K562 (cell line): ENCODE data around the gene DGCR8. TPM values are rescaled to one million over a fixed set of nuclear protein-coding genes. Genes with fewer than 3 reads are reported as not detected.

Experiments used
- ATAC-seq: fragments of 200-7000 bp; cut with Tn5 transposase; 3 replicates; pipeline ENCODE4 v1.9.1; 2020; ENCODE audit warnings: moderate library complexity
- BruUV-seq: library from RNA; stranded (reverse); fragments of 400-500 nt; replicated peaks from 2 replicates; lab custom pipeline; 2021; lab: Mats Ljungman, UMichigan
- CTCF ChIA-PET: fragments of 300-600 bp; formaldehyde crosslinking; extraction: SDS; loops from one replicate; lab custom pipeline; 2021; ENCODE audit warnings: low intra/inter-chr PET ratio; lab: Yijun Ruan, JAX
- POLR2A ChIA-PET: fragments of 300-600, 350-650 bp; sonication (Branson Sonifier 250); formaldehyde crosslinking; extraction: SDS; loops from one replicate; lab custom pipeline; 2021; ENCODE audit warnings: antibody characterized with exemption, inconsistent platforms; lab: Yijun Ruan, JAX
- DNase-seq, 4 experiments: peaks; one replicate each; pipeline versions ENCODE4 v3.0.0 to v3.0.0-alpha.2; 2011 to 2018; ENCODE audit warnings: low spot score in 3 of 4, mixed read lengths in 3 of 4; ENCODE audit errors: extremely low read depth in 1 of 4
- FAIRE-seq: peaks from 2 replicates; lab custom pipeline; 2011; peaks lifted over from hg19 to GRCh38; lab: Jason Lieb, UNC
- H2AFZ ChIP-seq: 2 replicates; pipeline ENCODE4 v1.6.0; 2011; ENCODE audit warnings: low read depth, low read length, control low read depth, inconsistent platforms
- H3K27ac ChIP-seq: fragments of 200-600 bp; 3 replicates; pipeline ENCODE4 v1.8.0; 2011; ENCODE audit warnings: low read depth, mild to moderate bottlenecking, control low read depth, inconsistent platforms, low read length, moderate library complexity, mixed read lengths; ENCODE audit errors: extremely low read depth
- H3K27me3 ChIP-seq, 2 experiments: fragments of 300-600 bp in 1 of 2; 2 replicates in 1 of 2; 3 replicates in 1 of 2; pipeline versions ENCODE4 v1.6.0 to v1.8.0; 2011; ENCODE audit warnings: inconsistent platforms in 2 of 2, low read length in 2 of 2, mild to moderate bottlenecking in 1 of 2, mixed read lengths in 1 of 2, moderate library complexity in 1 of 2; ENCODE audit not compliant: control insufficient read depth in 2 of 2, insufficient read depth in 2 of 2
- H3K36me3 ChIP-seq: fragments of 300-600 bp; 3 replicates; pipeline ENCODE4 v1.8.0; 2011; ENCODE audit warnings: mild to moderate bottlenecking, low read length, inconsistent platforms; ENCODE audit not compliant: control insufficient read depth, insufficient read depth
- H3K4me1 ChIP-seq, 2 experiments: fragments of 200-600 bp in 1 of 2; replicated peaks in 1 of 2; 2 replicates in 1 of 2; 3 replicates in 1 of 2; pipeline versions ENCODE4 v1.5.1 to v1.8.0; 2011; ENCODE audit warnings: inconsistent platforms in 2 of 2, low read length in 2 of 2, mild to moderate bottlenecking in 1 of 2, mixed read lengths in 1 of 2, moderate library complexity in 1 of 2; ENCODE audit not compliant: control insufficient read depth in 2 of 2, insufficient read depth in 2 of 2
- H3K4me2 ChIP-seq: 2 replicates; pipeline ENCODE4 v1.6.1; 2011; ENCODE audit warnings: low read length, control low read depth, inconsistent platforms, mixed read lengths; ENCODE audit not compliant: insufficient read depth
- H3K4me3 ChIP-seq: fragments of 200-600 bp; sonication (generic), shearing (Covaris generic); 2 replicates; pipeline ENCODE4 v1.5.1; 2016; ENCODE audit warnings: control low read depth, inconsistent platforms
- H3K79me2 ChIP-seq: fragments of 200-600 bp; 3 replicates; pipeline ENCODE4 v1.8.0; 2011; ENCODE audit warnings: low read length, inconsistent platforms; ENCODE audit not compliant: control insufficient read depth, insufficient read depth
- H3K9ac ChIP-seq, 2 experiments: 2 replicates each; pipeline versions ENCODE4 v1.6.0 to v1.6.1; 2011; ENCODE audit warnings: low read depth in 2 of 2, low read length in 2 of 2, control low read depth in 1 of 2, inconsistent platforms in 1 of 2, mild to moderate bottlenecking in 1 of 2, mixed read lengths in 1 of 2; ENCODE audit not compliant: insufficient read depth in 1 of 2
- H3K9me1 ChIP-seq: one replicate; pipeline ENCODE4 v1.6.0; 2011; ENCODE audit warnings: inconsistent platforms, mild to moderate bottlenecking, low read length, moderate library complexity; ENCODE audit not compliant: control insufficient read depth, insufficient read depth
- H3K9me3 ChIP-seq: replicated peaks from 2 replicates; pipeline ENCODE4 v1.5.1; 2011; ENCODE audit warnings: low read depth, low read length, inconsistent platforms; ENCODE audit not compliant: control insufficient read depth, insufficient read depth
- H4K20me1 ChIP-seq: replicated peaks from 2 replicates; pipeline ENCODE4 v1.6.1; 2011; ENCODE audit warnings: low read length, inconsistent platforms, mixed read lengths; ENCODE audit not compliant: control insufficient read depth, insufficient read depth
- DNMT1 ChIP-seq: fragments of 450-650 bp; IDR thresholded peaks from 2 replicates; pipeline ENCODE4 v1.6.1; 2016; ENCODE audit warnings: antibody characterized with exemption, mild to moderate bottlenecking
- GABPB2 ChIP-seq: fragments of 250-450 bp; sonication (Bioruptor Pico); conservative IDR thresholded peaks from 2 replicates; pipeline ENCODE4 v1.5.1; 2021; ENCODE audit warnings: mild to moderate bottlenecking
- KDM1A ChIP-seq, 2 experiments: fragments of 450-650 bp; IDR thresholded peaks; 2 replicates each; pipeline ENCODE4 v1.6.1; 2016; ENCODE audit warnings: mild to moderate bottlenecking in 2 of 2
- MYC ChIP-seq, 2 experiments: fragments of 250-450 bp in 1 of 2; sonication (Bioruptor Pico) in 1 of 2; IDR thresholded peaks; 2 replicates each; pipeline versions ENCODE4 v1.5.1 to v1.6.1; 2012 to 2021; ENCODE audit warnings: low read depth in 2 of 2, borderline replicate concordance in 1 of 2, improper control_type of control experiment in 1 of 2, low read length in 1 of 2, mild to moderate bottlenecking in 1 of 2, moderate library complexity in 1 of 2
- PCBP1 ChIP-seq: fragments of 200-400 bp; formaldehyde crosslinking; IDR thresholded peaks from 2 replicates; pipeline ENCODE4 v1.6.1; 2018; ENCODE audit warnings: mild to moderate bottlenecking, low read depth, low read length; ENCODE audit not compliant: poor library complexity, severe bottlenecking
- POLR2G ChIP-seq: fragments of 200-400 bp; formaldehyde crosslinking; IDR thresholded peaks from 2 replicates; pipeline ENCODE4 v1.6.1; 2017; ENCODE audit warnings: low read depth, mild to moderate bottlenecking, antibody characterized with exemption, low read length, moderate library complexity
- RBFOX2 ChIP-seq: fragments of 200-400 bp; formaldehyde crosslinking; IDR thresholded peaks from 2 replicates; pipeline ENCODE4 v1.6.1; 2017; ENCODE audit warnings: low read depth, mild to moderate bottlenecking, low read length, moderate library complexity
- ZNF408 ChIP-seq: fragments of 250-450 bp; sonication (Bioruptor Pico); IDR thresholded peaks from 2 replicates; pipeline ENCODE4 v1.4.0; 2020; ENCODE audit warnings: low read depth, mild to moderate bottlenecking, moderate library complexity
- ZNF695 ChIP-seq: fragments of 450-650 bp; formaldehyde crosslinking; IDR thresholded peaks from 2 replicates; pipeline ENCODE4 v1.4.0; 2020; ENCODE audit warnings: mild to moderate bottlenecking, moderate library complexity
- WGBS: fragments of 100-300 bp; shearing (Covaris generic); methylation state at CpG from one replicate; pipeline ENCODE4 v1.1.6; 2016; ENCODE audit warnings: low coverage, mixed read lengths; ENCODE audit not compliant: insufficient coverage; ENCODE audit errors: missing lambda C conversion rate; 5-methylcytosine and 5-hydroxymethylcytosine counted together
- in situ Hi-C: fragments of 300-500 bp; cut with MboI; formaldehyde crosslinking; loops from 4 replicates; pipeline ENCODE4 v1.15.0; 2018; ENCODE audit warnings: inconsistent platforms, mixed read lengths
- intact Hi-C: fragments of 100-400 bp; cut with micrococcal nuclease; formaldehyde crosslinking; loops from 2 replicates; pipeline ENCODE4 v1.14.2; 2022
- polyA plus RNA-seq, 8 experiments: library from polyadenylated mRNA; depleted of rRNA in 4 of 8; stranded (reverse) in 5 of 8; unstranded in 3 of 8; fragments of >200 nt; fragmentation: Nextera tagmentation in 2 of 8; fragmentation: Illumina TruSeq in 1 of 8; extraction: Ambion mirVana in 2 of 8; extraction: Trizol in 1 of 8; gene quantifications; 2 replicates each; pipeline versions ENCODE4 v1.2.1 to v1.2.3, GENCODE V29; 2011 to 2014; ENCODE audit warnings: inconsistent platforms in 1 of 8, missing spikeins in 1 of 8
- total RNA-seq, 7 experiments: library from RNA; depleted of rRNA in 6 of 7; stranded (reverse); fragments of >200 nt in 6 of 7; fragmentation: Illumina TruSeq in 2 of 7; extraction: Trizol in 2 of 7; gene quantifications; 2 replicates each; pipeline versions ENCODE4 v1.2.1 to v1.2.3, GENCODE V29; 2011 to 2021; ENCODE audit warnings: low replicate concordance in 1 of 7
- TF ChIP-seq, protein P1 (sequence below): fragments of 150-350 bp; IDR thresholded peaks from 2 replicates; pipeline ENCODE4 v1.6.1; 2014; ENCODE audit warnings: low read depth, mild to moderate bottlenecking, low read length, borderline replicate concordance
- TF ChIP-seq, protein P2 (sequence below): fragments of 250-450 bp; sonication (Bioruptor Pico); IDR thresholded peaks from 2 replicates; pipeline ENCODE4 v1.8.0; 2022; ENCODE audit warnings: inconsistent platforms, mild to moderate bottlenecking, moderate library complexity, borderline replicate concordance

DGCR8 gene
- total and polyA plus RNA-seq, 9 of the 15 experiments (the other 6 are each of a cell fraction or from before 2014, with no cell fraction given), result 5.9 to 144 (median 80.1) TPM

DNA sequence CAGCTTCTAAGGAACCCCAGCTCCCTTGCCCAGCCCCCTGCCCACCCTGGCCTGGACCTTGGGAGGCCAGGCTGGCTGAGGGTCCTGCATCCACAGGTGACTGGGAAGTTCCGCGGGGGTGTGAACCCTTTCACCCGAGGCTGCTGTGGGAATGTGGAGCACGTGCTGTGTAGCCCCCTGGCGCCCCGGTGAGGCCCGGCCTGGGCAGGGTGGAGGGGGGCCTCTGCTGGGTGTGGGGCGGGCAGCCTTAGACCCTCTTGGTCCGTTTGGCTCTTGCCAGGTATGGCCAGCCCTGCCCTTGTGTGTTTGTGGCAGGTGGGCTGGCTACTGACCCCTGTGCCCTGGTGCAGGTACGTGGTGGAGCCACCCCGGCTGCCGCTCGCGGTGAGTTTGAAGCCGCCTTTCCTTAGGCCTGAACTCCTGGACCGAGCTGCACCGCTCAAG is 60.5 kb downstream of the DGCR8 start (continued):
- TF ChIP-seq, protein P1, sequence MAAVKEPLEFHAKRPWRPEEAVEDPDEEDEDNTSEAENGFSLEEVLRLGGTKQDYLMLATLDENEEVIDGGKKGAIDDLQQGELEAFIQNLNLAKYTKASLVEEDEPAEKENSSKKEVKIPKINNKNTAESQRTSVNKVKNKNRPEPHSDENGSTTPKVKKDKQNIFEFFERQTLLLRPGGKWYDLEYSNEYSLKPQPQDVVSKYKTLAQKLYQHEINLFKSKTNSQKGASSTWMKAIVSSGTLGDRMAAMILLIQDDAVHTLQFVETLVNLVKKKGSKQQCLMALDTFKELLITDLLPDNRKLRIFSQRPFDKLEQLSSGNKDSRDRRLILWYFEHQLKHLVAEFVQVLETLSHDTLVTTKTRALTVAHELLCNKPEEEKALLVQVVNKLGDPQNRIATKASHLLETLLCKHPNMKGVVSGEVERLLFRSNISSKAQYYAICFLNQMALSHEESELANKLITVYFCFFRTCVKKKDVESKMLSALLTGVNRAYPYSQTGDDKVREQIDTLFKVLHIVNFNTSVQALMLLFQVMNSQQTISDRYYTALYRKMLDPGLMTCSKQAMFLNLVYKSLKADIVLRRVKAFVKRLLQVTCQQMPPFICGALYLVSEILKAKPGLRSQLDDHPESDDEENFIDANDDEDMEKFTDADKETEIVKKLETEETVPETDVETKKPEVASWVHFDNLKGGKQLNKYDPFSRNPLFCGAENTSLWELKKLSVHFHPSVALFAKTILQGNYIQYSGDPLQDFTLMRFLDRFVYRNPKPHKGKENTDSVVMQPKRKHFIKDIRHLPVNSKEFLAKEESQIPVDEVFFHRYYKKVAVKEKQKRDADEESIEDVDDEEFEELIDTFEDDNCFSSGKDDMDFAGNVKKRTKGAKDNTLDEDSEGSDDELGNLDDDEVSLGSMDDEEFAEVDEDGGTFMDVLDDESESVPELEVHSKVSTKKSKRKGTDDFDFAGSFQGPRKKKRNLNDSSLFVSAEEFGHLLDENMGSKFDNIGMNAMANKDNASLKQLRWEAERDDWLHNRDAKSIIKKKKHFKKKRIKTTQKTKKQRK, result no peak
- TF ChIP-seq PCBP1, result peak; percentile 42
- 0 out of 2 replicates have a peak, but pooled peaks have one; percentile 6 for TF ChIP-seq RBFOX2
- no peak for TF ChIP-seq ZNF695 (CRISPR knock-in tag)

DNA sequence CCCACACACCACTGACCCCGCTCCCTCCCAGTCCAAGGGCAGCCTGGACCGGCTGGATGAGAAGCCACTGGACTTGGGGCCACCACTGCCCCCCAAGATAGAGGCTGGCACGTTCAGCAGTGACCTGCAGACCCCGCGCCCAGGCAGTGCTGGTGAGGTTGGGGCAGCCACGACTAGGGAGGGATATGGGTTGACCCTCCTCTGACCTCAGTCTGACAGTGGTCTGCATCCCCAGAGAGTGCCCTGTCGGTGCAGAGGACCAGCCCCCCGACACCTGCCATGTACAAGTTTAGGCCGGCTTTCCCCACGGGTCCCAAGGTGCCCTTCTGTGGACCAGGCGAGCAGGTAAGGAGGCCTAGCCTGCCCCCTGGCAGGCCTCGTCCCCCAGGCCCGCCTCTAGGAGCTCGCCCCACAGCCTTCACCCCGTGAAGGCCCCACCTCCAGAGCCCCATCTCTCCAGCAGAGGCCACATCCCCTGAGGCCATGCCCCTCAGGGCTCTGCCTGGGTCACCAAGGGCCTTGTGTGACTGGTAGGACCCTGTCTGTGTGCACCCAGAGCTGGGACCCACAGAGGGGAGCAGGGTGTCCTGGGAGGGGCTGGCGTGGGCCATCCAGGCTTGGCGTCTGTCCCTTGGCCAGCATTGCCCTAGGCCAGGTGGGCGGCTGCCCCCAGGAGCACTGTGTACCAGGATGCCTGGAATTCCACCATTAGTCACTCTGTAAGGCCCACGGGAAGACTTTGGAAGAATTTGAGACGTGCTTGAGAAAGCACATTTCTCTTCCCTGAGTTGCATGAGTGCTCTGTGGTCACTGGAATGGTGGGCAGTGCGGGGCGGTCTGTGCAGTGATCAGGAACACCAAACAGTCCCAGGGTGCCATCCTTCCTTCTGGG is 61.4 kb downstream of the DGCR8 start:
- intact Hi-C loops (no loop called here), in situ Hi-C loops (no loop called here)
- ChIA-PET CTCF (interaction anchor here (0.6 kb wide), 1 partner anchor 103 kb away, joined by 5 read pairs; no protein-coding TSS in a partner anchor), POLR2A (no interaction called here)
- ATAC-seq (no peak), DNase-seq (no peak), FAIRE-seq (no peak)
- H3K27me3 ChIP-seq, result no peaks in the 10 kb centered on the region
- H3K4me2 ChIP-seq, result no peak overlapping the region
- H3K9me3 ChIP-seq, result no peaks in the 10 kb centered on the region
- H3K9ac ChIP-seq, result peak overlapping the region in 1 of 2 experiments; percentile 65; a peak in 2 of 4 replicates
- no peak overlapping the region for H2AFZ ChIP-seq
- 73% methylated on average over 22 of the region's 22 CpGs for WGBS
- no peak overlapping the region for H3K27ac ChIP-seq
- H4K20me1 ChIP-seq, result peaks cover 29% of the 10 kb centered on the region
- H3K79me2 ChIP-seq, result no peaks in the 10 kb centered on the region
- peaks cover 18% of the 10 kb centered on the region for H3K9me1 ChIP-seq
- H3K4me1 ChIP-seq, result peaks cover 9 to 88% of the 10 kb centered on the region in 2 experiments
- BruUV-seq, result no TSS peak
- H3K4me3 ChIP-seq, result no peak overlapping the region
- peaks cover 17% of the 10 kb centered on the region; the same call in 2 of the 3 replicates for H3K36me3 ChIP-seq
- no peak for TF ChIP-seq DNMT1
- TF ChIP-seq KDM1A (IDR thresholded peaks at IDR 0.05), result no peak
- TF ChIP-seq, protein P2, sequence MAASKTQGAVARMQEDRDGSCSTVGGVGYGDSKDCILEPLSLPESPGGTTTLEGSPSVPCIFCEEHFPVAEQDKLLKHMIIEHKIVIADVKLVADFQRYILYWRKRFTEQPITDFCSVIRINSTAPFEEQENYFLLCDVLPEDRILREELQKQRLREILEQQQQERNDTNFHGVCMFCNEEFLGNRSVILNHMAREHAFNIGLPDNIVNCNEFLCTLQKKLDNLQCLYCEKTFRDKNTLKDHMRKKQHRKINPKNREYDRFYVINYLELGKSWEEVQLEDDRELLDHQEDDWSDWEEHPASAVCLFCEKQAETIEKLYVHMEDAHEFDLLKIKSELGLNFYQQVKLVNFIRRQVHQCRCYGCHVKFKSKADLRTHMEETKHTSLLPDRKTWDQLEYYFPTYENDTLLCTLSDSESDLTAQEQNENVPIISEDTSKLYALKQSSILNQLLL (CRISPR knock-in tag), result 0 out of 2 replicates have a peak, but pooled peaks have one; percentile 51
- TF ChIP-seq GABPB2 (CRISPR knock-in tag), result 0 out of 2 replicates have a peak, but pooled peaks have one; percentile 8
- peak; percentile 48 for TF ChIP-seq POLR2G
- no peak for TF ChIP-seq MYC (IDR thresholded peaks at IDR 0.05; ENCODE audit: low read depth, low read length)
- no peak for TF ChIP-seq MYC (CRISPR knock-in tag; IDR thresholded peaks at IDR 0.05; ENCODE audit: borderline replicate concordance, low read depth)
- no peak for TF ChIP-seq ZNF695 (CRISPR knock-in tag)
- peak; percentile 49; the same call in 1 of the 2 replicates for TF ChIP-seq ZNF408 (CRISPR knock-in tag)
